ENCODE measurements around the gene JPT2. TPM values are rescaled to one million over a fixed set of nuclear protein-coding genes. Genes with fewer than 3 reads are reported as not detected.

JPT2 gene
- total and polyA plus RNA-seq, 2 experiments from 2014 or later = 43.8 to 139 TPM

GRCh38 chr16:1689853-1690252, 11.8 kb downstream of the JPT2 start:
- Mint-ChIP-seq H3K4me1 (no peaks in the 10 kb centered on the region), H3K36me3 (ENCODE audit: low read depth) (peaks cover 92% of the 10 kb centered on the region), H3K27me3 (ENCODE audit: insufficient read depth, low read depth, poor library complexity) (no peaks in the 10 kb centered on the region), H3K27ac (0 out of 2 replicates have a peak overlapping the region, but pooled peaks have one; percentile 78), H3K4me3 (no peak overlapping the region), H3K9me3 (no peaks in the 10 kb centered on the region)
- DNase-seq (ENCODE audit: low spot score) (no peak), ATAC-seq (no peak)
- Histone ChIP-seq H4K20me1 (replicated peaks; ENCODE audit: insufficient read depth) (peaks cover 79% of the 10 kb centered on the region), H3K36me3 (ENCODE audit: insufficient read depth) (peaks cover 79% of the 10 kb centered on the region), H2AFZ (no peak overlapping the region), H3F3A (replicated peaks; ENCODE audit: low read depth) (no peaks in the 10 kb centered on the region; the same call in 1 of the 2 replicates), H3K4me1 (ENCODE audit: insufficient read depth) (no peaks in the 10 kb centered on the region), H3K4me2 (no peak overlapping the region), H3K9me2 (ENCODE audit: insufficient read depth) (no peaks in the 10 kb centered on the region), H3K27me3 (ENCODE audit: insufficient read depth) (no peaks in the 10 kb centered on the region), H3K27ac (ENCODE audit: low read depth) (no peak overlapping the region), H3K4me3 (no peak overlapping the region), H3K79me2 (replicated peaks; ENCODE audit: insufficient read depth) (peaks cover 90% of the 10 kb centered on the region)
- TF ChIP-seq ZNF331 (CRISPR knock-in tag; IDR thresholded peaks at IDR 0.05; ENCODE audit: low read depth) (no peak), EZH2 (IDR thresholded peaks at IDR 0.05; ENCODE audit: low read depth, unreplicated experiment) (no peak), EZH2phosphoT487 (IDR thresholded peaks at IDR 0.05; ENCODE audit: unreplicated experiment) (no peak)

- peaks cover 90% of the 10 kb centered on the region for H3K79me2 ChIP-seq (replicated peaks; ENCODE audit: insufficient read depth)
- DNase-seq (ENCODE audit: low spot score) (no peak), ATAC-seq (no peak)
- no peaks in the 10 kb centered on the region for H3K4me1 ChIP-seq (ENCODE audit: insufficient read depth)
- H3K27ac Mint-ChIP-seq = no peak overlapping the region
- no peaks in the 10 kb centered on the region for H3K27me3 ChIP-seq (ENCODE audit: insufficient read depth)
- H3K27ac ChIP-seq (ENCODE audit: low read depth) = no peak overlapping the region
- H3K36me3 ChIP-seq (ENCODE audit: insufficient read depth) = peaks cover 77% of the 10 kb centered on the region
- peaks cover 92% of the 10 kb centered on the region for H3K36me3 Mint-ChIP-seq (ENCODE audit: low read depth)
- no peak overlapping the region for H3K4me2 ChIP-seq
- peaks cover 75% of the 10 kb centered on the region for H4K20me1 ChIP-seq (replicated peaks; ENCODE audit: insufficient read depth)
- H2AFZ ChIP-seq = no peak overlapping the region
- no peak overlapping the region for H3K4me3 Mint-ChIP-seq
- H3F3A ChIP-seq (replicated peaks; ENCODE audit: low read depth) = no peaks in the 10 kb centered on the region; the same call in 1 of the 2 replicates
- no peak overlapping the region for H3K4me3 ChIP-seq
- H3K4me1 Mint-ChIP-seq = no peaks in the 10 kb centered on the region
- H3K9me3 Mint-ChIP-seq = no peaks in the 10 kb centered on the region
- TF ChIP-seq POLR2AphosphoS5 (IDR thresholded peaks at IDR 0.05; ENCODE audit: low read depth) (no peak), EZH2 (IDR thresholded peaks at IDR 0.05; ENCODE audit: low read depth, unreplicated experiment) (no peak), CREB1 (CRISPR knock-in tag; IDR thresholded peaks at IDR 0.05; ENCODE audit: low read depth) (no peak), ZNF331 (CRISPR knock-in tag; IDR thresholded peaks at IDR 0.05; ENCODE audit: low read depth) (no peak), EZH2phosphoT487 (IDR thresholded peaks at IDR 0.05; ENCODE audit: unreplicated experiment) (no peak), STAT1 (IDR thresholded peaks at IDR 0.05; ENCODE audit: unreplicated experiment) (no peak)
- TF ChIP-seq, protein P1, sequence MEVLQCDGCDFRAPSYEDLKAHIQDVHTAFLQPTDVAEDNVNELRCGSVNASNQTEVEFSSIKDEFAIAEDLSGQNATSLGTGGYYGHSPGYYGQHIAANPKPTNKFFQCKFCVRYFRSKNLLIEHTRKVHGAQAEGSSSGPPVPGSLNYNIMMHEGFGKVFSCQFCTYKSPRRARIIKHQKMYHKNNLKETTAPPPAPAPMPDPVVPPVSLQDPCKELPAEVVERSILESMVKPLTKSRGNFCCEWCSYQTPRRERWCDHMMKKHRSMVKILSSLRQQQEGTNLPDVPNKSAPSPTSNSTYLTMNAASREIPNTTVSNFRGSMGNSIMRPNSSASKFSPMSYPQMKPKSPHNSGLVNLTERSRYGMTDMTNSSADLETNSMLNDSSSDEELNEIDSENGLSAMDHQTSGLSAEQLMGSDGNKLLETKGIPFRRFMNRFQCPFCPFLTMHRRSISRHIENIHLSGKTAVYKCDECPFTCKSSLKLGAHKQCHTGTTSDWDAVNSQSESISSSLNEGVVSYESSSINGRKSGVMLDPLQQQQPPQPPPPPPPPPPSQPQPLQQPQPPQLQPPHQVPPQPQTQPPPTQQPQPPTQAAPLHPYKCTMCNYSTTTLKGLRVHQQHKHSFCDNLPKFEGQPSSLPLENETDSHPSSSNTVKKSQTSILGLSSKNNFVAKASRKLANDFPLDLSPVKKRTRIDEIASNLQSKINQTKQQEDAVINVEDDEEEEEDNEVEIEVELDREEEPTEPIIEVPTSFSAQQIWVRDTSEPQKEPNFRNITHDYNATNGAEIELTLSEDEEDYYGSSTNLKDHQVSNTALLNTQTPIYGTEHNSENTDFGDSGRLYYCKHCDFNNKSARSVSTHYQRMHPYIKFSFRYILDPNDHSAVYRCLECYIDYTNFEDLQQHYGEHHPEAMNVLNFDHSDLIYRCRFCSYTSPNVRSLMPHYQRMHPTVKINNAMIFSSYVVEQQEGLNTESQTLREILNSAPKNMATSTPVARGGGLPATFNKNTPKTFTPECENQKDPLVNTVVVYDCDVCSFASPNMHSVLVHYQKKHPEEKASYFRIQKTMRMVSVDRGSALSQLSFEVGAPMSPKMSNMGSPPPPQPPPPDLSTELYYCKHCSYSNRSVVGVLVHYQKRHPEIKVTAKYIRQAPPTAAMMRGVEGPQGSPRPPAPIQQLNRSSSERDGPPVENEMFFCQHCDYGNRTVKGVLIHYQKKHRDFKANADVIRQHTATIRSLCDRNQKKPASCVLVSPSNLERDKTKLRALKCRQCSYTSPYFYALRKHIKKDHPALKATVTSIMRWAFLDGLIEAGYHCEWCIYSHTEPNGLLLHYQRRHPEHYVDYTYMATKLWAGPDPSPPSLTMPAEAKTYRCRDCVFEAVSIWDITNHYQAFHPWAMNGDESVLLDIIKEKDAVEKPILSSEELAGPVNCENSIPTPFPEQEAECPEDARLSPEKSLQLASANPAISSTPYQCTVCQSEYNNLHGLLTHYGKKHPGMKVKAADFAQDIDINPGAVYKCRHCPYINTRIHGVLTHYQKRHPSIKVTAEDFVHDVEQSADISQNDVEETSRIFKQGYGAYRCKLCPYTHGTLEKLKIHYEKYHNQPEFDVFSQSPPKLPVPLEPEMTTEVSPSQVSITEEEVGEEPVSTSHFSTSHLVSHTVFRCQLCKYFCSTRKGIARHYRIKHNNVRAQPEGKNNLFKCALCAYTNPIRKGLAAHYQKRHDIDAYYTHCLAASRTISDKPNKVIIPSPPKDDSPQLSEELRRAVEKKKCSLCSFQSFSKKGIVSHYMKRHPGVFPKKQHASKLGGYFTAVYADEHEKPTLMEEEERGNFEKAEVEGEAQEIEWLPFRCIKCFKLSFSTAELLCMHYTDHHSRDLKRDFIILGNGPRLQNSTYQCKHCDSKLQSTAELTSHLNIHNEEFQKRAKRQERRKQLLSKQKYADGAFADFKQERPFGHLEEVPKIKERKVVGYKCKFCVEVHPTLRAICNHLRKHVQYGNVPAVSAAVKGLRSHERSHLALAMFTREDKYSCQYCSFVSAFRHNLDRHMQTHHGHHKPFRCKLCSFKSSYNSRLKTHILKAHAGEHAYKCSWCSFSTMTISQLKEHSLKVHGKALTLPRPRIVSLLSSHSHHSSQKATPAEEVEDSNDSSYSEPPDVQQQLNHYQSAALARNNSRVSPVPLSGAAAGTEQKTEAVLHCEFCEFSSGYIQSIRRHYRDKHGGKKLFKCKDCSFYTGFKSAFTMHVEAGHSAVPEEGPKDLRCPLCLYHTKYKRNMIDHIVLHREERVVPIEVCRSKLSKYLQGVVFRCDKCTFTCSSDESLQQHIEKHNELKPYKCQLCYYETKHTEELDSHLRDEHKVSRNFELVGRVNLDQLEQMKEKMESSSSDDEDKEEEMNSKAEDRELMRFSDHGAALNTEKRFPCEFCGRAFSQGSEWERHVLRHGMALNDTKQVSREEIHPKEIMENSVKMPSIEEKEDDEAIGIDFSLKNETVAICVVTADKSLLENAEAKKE (CRISPR knock-in tag; IDR thresholded peaks at IDR 0.05) = no peak
- H3K27me3 Mint-ChIP-seq (ENCODE audit: insufficient read depth, low read depth, poor library complexity) = peaks cover 4% of the 10 kb centered on the region
- no peaks in the 10 kb centered on the region for H3K9me2 ChIP-seq (ENCODE audit: insufficient read depth)
These were observed 12.7 kb downstream of the JPT2 start for GRCh38 chr16:1690810-1691209.
